H1 (cell line): ENCODE results near the gene AQP2. TPM values are rescaled to one million over a fixed set of nuclear protein-coding genes. Genes with fewer than 3 reads are reported as not detected.
"Not testable (repeated sequence)": the region's sequence is repeated elsewhere in the genome, so short reads cannot be mapped to it uniquely, and the experiment has no call there.

Experiments
- CTCF ChIA-PET: fragments of 300-600 bp; sonication (Branson Sonifier 250); formaldehyde crosslinking; loops from one replicate; lab custom pipeline; 2021; ENCODE audit not compliant: partially characterized antibody; lab: Charles Lee
- POLR2A ChIA-PET: fragments of 300-600 bp; sonication (Branson Sonifier 250); formaldehyde crosslinking; loops from one replicate; lab custom pipeline; 2021; ENCODE audit warnings: inconsistent platforms; ENCODE audit not compliant: partially characterized antibody; lab: Charles Lee
- DNase-seq, 2 experiments: peaks; one replicate each; pipeline versions ENCODE4 v3.0.0 to v3.0.0-alpha.2; 2010 to 2022; ENCODE audit warnings: low spot score in 2 of 2, low read depth in 1 of 2, mixed read lengths in 1 of 2
- FAIRE-seq: peaks from 2 replicates; lab custom pipeline; 2011; peaks lifted over from hg19 to GRCh38; lab: Jason Lieb, UNC
- H2AFZ ChIP-seq: 2 replicates; pipeline ENCODE4 v1.8.1; 2012; ENCODE audit warnings: low read length, inconsistent platforms
- H2AK5ac ChIP-seq: 2 replicates; pipeline ENCODE4 v1.6.1; 2013; ENCODE audit warnings: low read depth, low read length
- H2BK120ac ChIP-seq: replicated peaks from 2 replicates; pipeline ENCODE3; 2013; ENCODE audit warnings: low read depth, low read length, inconsistent platforms
- H2BK12ac ChIP-seq: 2 replicates; pipeline ENCODE4 v1.6.1; 2013; ENCODE audit warnings: low read depth, low read length
- H2BK15ac ChIP-seq: 2 replicates; pipeline ENCODE4 v1.6.1; 2013; ENCODE audit warnings: low read length
- H2BK20ac ChIP-seq: 2 replicates; pipeline ENCODE4 v1.6.1; 2013; ENCODE audit warnings: low read length
- H2BK5ac ChIP-seq: 2 replicates; pipeline ENCODE4 v1.6.1; 2013; ENCODE audit warnings: low read depth, low read length
- H3K14ac ChIP-seq: 2 replicates; pipeline ENCODE4 v1.6.1; 2013; ENCODE audit warnings: inconsistent platforms; ENCODE audit not compliant: insufficient read length
- H3K18ac ChIP-seq: 2 replicates; pipeline ENCODE4 v1.6.1; 2013; ENCODE audit warnings: low read length; ENCODE audit errors: extremely low read depth
- H3K23ac ChIP-seq: 2 replicates; pipeline ENCODE4 v1.6.1; 2013; ENCODE audit warnings: inconsistent platforms; ENCODE audit not compliant: insufficient read length
- H3K23me2 ChIP-seq: 2 replicates; pipeline ENCODE4 v1.6.1; 2013; ENCODE audit warnings: low read depth, low read length
- H3K27ac ChIP-seq: 2 replicates; pipeline ENCODE4 v1.6.1; 2011; ENCODE audit warnings: low read depth, low read length, inconsistent platforms
- H3K27me3 ChIP-seq, 4 experiments: replicated peaks in 1 of 4; 1 replicate in 1 of 4; 2 replicates in 3 of 4; pipeline versions ENCODE4 v1.6.1 to v1.8.1; 2011 to 2013; ENCODE audit warnings: low read length in 3 of 4, mild to moderate bottlenecking in 3 of 4, inconsistent platforms in 2 of 4, mixed read lengths in 2 of 4, moderate library complexity in 1 of 4; ENCODE audit not compliant: control insufficient read depth in 3 of 4, insufficient read depth in 3 of 4; ENCODE audit errors: extremely low read depth in 1 of 4
- H3K36me3 ChIP-seq, 4 experiments: 2 replicates each; pipeline versions ENCODE4 v1.6.1 to v1.8.1; 2011 to 2013; ENCODE audit warnings: mild to moderate bottlenecking in 4 of 4, low read length in 3 of 4, moderate library complexity in 2 of 4, control low read depth in 1 of 4, inconsistent platforms in 1 of 4; ENCODE audit not compliant: insufficient read depth in 4 of 4, control insufficient read depth in 2 of 4
- H3K4ac ChIP-seq: replicated peaks from 2 replicates; pipeline ENCODE3; 2013; ENCODE audit warnings: low read length, low read depth, mixed read lengths, inconsistent platforms; ENCODE audit not compliant: insufficient read length
- H3K4me1 ChIP-seq, 4 experiments: replicated peaks in 1 of 4; 1 replicate in 1 of 4; 2 replicates in 3 of 4; pipeline versions ENCODE4 v1.6.1 to v1.8.1; 2011 to 2013; ENCODE audit warnings: low read length in 3 of 4, inconsistent platforms in 2 of 4, mixed read lengths in 1 of 4; ENCODE audit not compliant: insufficient read depth in 4 of 4, control insufficient read depth in 3 of 4
- H3K4me2 ChIP-seq, 2 experiments: 2 replicates each; pipeline versions ENCODE4 v1.6.1 to v1.8.1; 2011 to 2013; ENCODE audit warnings: low read depth in 2 of 2, low read length in 2 of 2, control low read depth in 1 of 2, inconsistent platforms in 1 of 2, mild to moderate bottlenecking in 1 of 2; ENCODE audit not compliant: insufficient read depth in 1 of 2
- H3K4me3 ChIP-seq, 4 experiments: fragments of 200-600, 300-600 bp in 1 of 4; sonication (generic), shearing (Covaris generic), sonication (Bioruptor Twin) in 1 of 4; 2 replicates each; pipeline versions ENCODE4 v1.5.1 to v1.8.1; 2011 to 2016; ENCODE audit warnings: low read length in 4 of 4, low read depth in 3 of 4, control low read depth in 2 of 4, inconsistent platforms in 2 of 4, mild to moderate bottlenecking in 2 of 4, mixed read lengths in 1 of 4, moderate library complexity in 1 of 4; ENCODE audit not compliant: insufficient read depth in 2 of 4; ENCODE audit errors: extremely low read depth in 1 of 4
- H3K56ac ChIP-seq: replicated peaks from 2 replicates; pipeline ENCODE3; 2013; ENCODE audit warnings: low read depth, mild to moderate bottlenecking, mixed read lengths, low read length, inconsistent platforms; ENCODE audit not compliant: insufficient read length
- H3K79me1 ChIP-seq: 2 replicates; pipeline ENCODE4 v1.6.1; 2013; ENCODE audit warnings: low read depth, low read length, control low read depth
- H3K79me2 ChIP-seq, 2 experiments: 2 replicates each; pipeline versions ENCODE4 v1.6.1 to v1.8.1; 2012 to 2013; ENCODE audit warnings: low read length in 2 of 2, mild to moderate bottlenecking in 2 of 2, inconsistent platforms in 1 of 2; ENCODE audit not compliant: insufficient read depth in 2 of 2, control insufficient read depth in 1 of 2
- H3K9ac ChIP-seq, 4 experiments: replicated peaks in 1 of 4; 1 replicate in 1 of 4; 2 replicates in 3 of 4; pipeline versions ENCODE4 v1.6.1 to v1.8.1; 2011 to 2013; ENCODE audit warnings: low read depth in 3 of 4, low read length in 3 of 4, control low read depth in 2 of 4, mild to moderate bottlenecking in 2 of 4, moderate library complexity in 2 of 4, inconsistent platforms in 1 of 4; ENCODE audit errors: extremely low read depth in 1 of 4
- H3K9me3 ChIP-seq, 2 experiments: 2 replicates each; pipeline versions ENCODE4 v1.6.1 to v1.8.1; 2012 to 2013; ENCODE audit warnings: mild to moderate bottlenecking in 2 of 2, moderate library complexity in 2 of 2, control low read depth in 1 of 2, inconsistent platforms in 1 of 2, low read depth in 1 of 2, low read length in 1 of 2, mixed read lengths in 1 of 2; ENCODE audit not compliant: insufficient read depth in 2 of 2
- H4K20me1 ChIP-seq, 2 experiments: replicated peaks in 1 of 2; 2 replicates each; pipeline versions ENCODE3 to v1.8.1; 2011 to 2013; ENCODE audit warnings: inconsistent platforms in 2 of 2, low read length in 2 of 2, mild to moderate bottlenecking in 1 of 2; ENCODE audit not compliant: insufficient read depth in 2 of 2, control insufficient read depth in 1 of 2
- H4K5ac ChIP-seq: 2 replicates; pipeline ENCODE4 v1.6.1; 2013; ENCODE audit warnings: low read length, low read depth, mixed read lengths, inconsistent platforms; ENCODE audit not compliant: insufficient read length
- H4K8ac ChIP-seq: 2 replicates; pipeline ENCODE4 v1.8.0; 2013; ENCODE audit warnings: mild to moderate bottlenecking, moderate library complexity, low read length, inconsistent platforms; ENCODE audit not compliant: insufficient read depth; ENCODE audit errors: extremely low read depth
- H4K91ac ChIP-seq: replicated peaks from 2 replicates; pipeline ENCODE3; 2013; ENCODE audit warnings: low read length, mixed read lengths, inconsistent platforms; ENCODE audit not compliant: insufficient read length
- BCL11A ChIP-seq, 2 experiments: IDR thresholded peaks; one replicate each; pipeline ENCODE4 v1.6.1; 2011; ENCODE audit warnings: low read depth in 2 of 2, low read length in 2 of 2, mild to moderate bottlenecking in 2 of 2
- CBX5 ChIP-seq: fragments of 300-800, 300-1000 bp; sonication (generic); IDR thresholded peaks from 2 replicates; pipeline ENCODE4 v1.7.1; 2016; ENCODE audit warnings: antibody characterized with exemption, low read length, low read depth
- CEBPB ChIP-seq: IDR thresholded peaks from 2 replicates; pipeline ENCODE4 v1.6.1; 2012; ENCODE audit warnings: low read depth, low read length
- POLR2A ChIP-seq, 2 experiments: IDR thresholded peaks; 1 replicate in 1 of 2; 2 replicates in 1 of 2; pipeline ENCODE4 v1.6.1; 2011; ENCODE audit warnings: low read depth in 2 of 2, low read length in 2 of 2, mild to moderate bottlenecking in 2 of 2; ENCODE audit errors: control extremely low read depth in 1 of 2
- SP2 ChIP-seq: IDR thresholded peaks from 2 replicates; pipeline ENCODE4 v1.6.1; 2012; ENCODE audit warnings: mild to moderate bottlenecking, low read length, inconsistent platforms
- WGBS, 2 experiments: shearing (Covaris generic) in 1 of 2; methylation state at CpG; one replicate each; pipeline versions ENCODE4 v1.1.6 to v1.1.7; 2013 to 2015; ENCODE audit warnings: low lambda C conversion rate in 2 of 2, mixed read lengths in 2 of 2, inconsistent platforms in 1 of 2, low coverage in 1 of 2, missing lambda C conversion rate in 1 of 2; ENCODE audit not compliant: insufficient replicate concordance in 2 of 2, insufficient coverage in 1 of 2, insufficient read length in 1 of 2; ENCODE audit errors: extremely low coverage in 1 of 2, missing lambda C conversion rate in 1 of 2; 5-methylcytosine and 5-hydroxymethylcytosine counted together
- polyA plus RNA-seq, 7 experiments: library from polyadenylated mRNA; depleted of rRNA in 3 of 7; stranded (reverse) in 5 of 7; unstranded in 2 of 7; fragments of >200 nt in 5 of 7; fragments of 200-250 nt in 2 of 7; gene quantifications; 1 replicate in 5 of 7; 2 replicates in 1 of 7; 4 replicates in 1 of 7; pipeline versions ENCODE4 v1.2.1 to v1.2.3, GENCODE V29; 2011 to 2013; ENCODE audit warnings: missing spikeins in 2 of 7, mixed read lengths in 2 of 7
- total RNA-seq: library from RNA; stranded (reverse); fragmentation: NEBNext Ultra II Directional; extraction: Animal tissue kit (Norgen Biotek cat#: 25700); gene quantifications from 2 replicates; pipeline ENCODE4 v1.2.1, GENCODE V29; 2021

The AQP2 gene
- total and polyA plus RNA-seq, 2 of the 8 experiments (the other 6 are each of a cell fraction or from before 2014, with no cell fraction given) = not detected

- TF ChIP-seq CBX5 (no peak), POLR2A (IDR thresholded peaks at IDR 0.05; ENCODE audit: control extremely low read depth in 1 of 2, low read depth in 2 of 2, low read length in 2 of 2) (no peak), CEBPB (no peak), BCL11A (IDR thresholded peaks at IDR 0.05; ENCODE audit: low read depth in 2 of 2, low read length in 2 of 2) (no peak), SP2 (no peak)
These were observed 37.2 kb downstream of the AQP2 start (continued) for GRCh38 chr12:49987625-49988303.

DNA sequence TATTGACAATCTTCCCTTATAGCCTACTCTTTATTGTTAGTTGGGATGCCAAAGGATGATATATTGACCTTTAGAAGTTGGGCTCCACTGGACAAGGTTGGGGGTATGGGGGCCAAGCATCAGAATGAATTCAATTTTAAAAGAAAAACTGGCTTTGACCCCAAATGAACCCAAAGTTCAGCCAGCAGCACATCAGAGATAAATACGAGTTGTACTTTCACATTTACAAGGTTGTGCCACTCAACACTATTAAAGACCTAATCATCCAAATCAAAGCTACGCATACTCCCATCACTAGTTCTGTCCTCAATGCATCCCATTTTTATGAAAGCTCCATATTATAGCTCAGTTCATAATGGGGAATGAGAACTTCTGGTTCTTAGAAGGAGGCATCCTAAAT is 38.9 kb downstream of the AQP2 start:
- H3K56ac ChIP-seq, H3K9ac ChIP-seq, H2AFZ ChIP-seq, H4K91ac ChIP-seq, H4K8ac ChIP-seq, H3K18ac ChIP-seq, H3K4me1 ChIP-seq, H3K23ac ChIP-seq, H3K79me1 ChIP-seq, DNase-seq, H2BK20ac ChIP-seq, H2BK120ac ChIP-seq, H2BK5ac ChIP-seq, POLR2A ChIA-PET, H3K4ac ChIP-seq, H3K4me2 ChIP-seq, H4K5ac ChIP-seq, H3K27me3 ChIP-seq, H3K27ac ChIP-seq, H3K79me2 ChIP-seq, H2AK5ac ChIP-seq, H2BK15ac ChIP-seq, FAIRE-seq, H3K4me3 ChIP-seq, H3K14ac ChIP-seq, H2BK12ac ChIP-seq, H3K9me3 ChIP-seq, H4K20me1 ChIP-seq, H3K23me2 ChIP-seq: not testable (repeated sequence)
- peaks cover 18 to 46% (median 36%) of the 10 kb centered on the region in 4 experiments for H3K36me3 ChIP-seq
- WGBS, 2 experiments = 94% methylated on average over 2 of the region's 2 CpGs; no CpG with 5 or more reads in 1 of the 2 experiments
- CTCF ChIA-PET = interaction anchor here (0.6 to 3.3 kb wide), 4 partner anchors 9 to 207 kb away, joined by 3 to 20 read pairs (median 5); partner anchors contain the start of gene COX14
